GM12874 (cell line): ENCODE data around the gene ZMYM1.

Experiments used
- CTCF ChIP-seq: IDR thresholded peaks from 2 replicates; pipeline ENCODE4 v1.5.1; 2011; ENCODE audit warnings: low read depth, mild to moderate bottlenecking, control low read depth, low read length, moderate library complexity; ENCODE audit not compliant: insufficient read depth

The ZMYM1 gene

GRCh38 chr1:35053433-35053832 is 25.8 kb upstream of the ZMYM1 start:
- no peak for TF ChIP-seq CTCF

GRCh38 chr1:35058988-35059387 is 20.2 kb upstream of the ZMYM1 start:
- TF ChIP-seq CTCF: no peak

- TF ChIP-seq CTCF: no peak
These were observed 16.5 kb upstream of the ZMYM1 start for GRCh38 chr1:35062518-35063196.

GRCh38 chr1:35064265-35064664 is 14.9 kb upstream of the ZMYM1 start:
- TF ChIP-seq CTCF: no peak

GRCh38 chr1:35069746-35070145 is 9.4 kb upstream of the ZMYM1 start:
- no peak for TF ChIP-seq CTCF

- no peak for TF ChIP-seq CTCF
These were observed 5.8 kb upstream of the ZMYM1 start for GRCh38 chr1:35073265-35073811.

GRCh38 chr1:35080171-35080854 is 1.1 kb downstream of the ZMYM1 start:
- TF ChIP-seq CTCF: no peak
